Neural crest cell (in vitro differentiated cells): Measurements from ENCODE around the gene SFXN1. TPM values are rescaled to one million over a fixed set of nuclear protein-coding genes. Genes with fewer than 3 reads are reported as not detected.

ENCODE experiments used
- DNase-seq: peaks from one replicate; pipeline ENCODE4 v3.0.0; 2021; ENCODE audit warnings: low read depth, mixed read lengths, low spot score
- H3K27ac Mint-ChIP-seq: one replicate; pipeline ENCODE4 v1.8.0; 2021; ENCODE audit warnings: mild to moderate bottlenecking, mixed read lengths; ENCODE audit not compliant: unreplicated experiment
- H3K27me3 Mint-ChIP-seq: 2 replicates; pipeline ENCODE4 v1.8.0; 2021; ENCODE audit warnings: low read depth, mild to moderate bottlenecking, mixed read lengths
- H3K36me3 Mint-ChIP-seq: 2 replicates; pipeline ENCODE4 v1.8.0; 2021; ENCODE audit warnings: low read depth, mild to moderate bottlenecking, mixed read lengths
- H3K4me1 Mint-ChIP-seq: 2 replicates; pipeline ENCODE4 v1.8.0; 2021; ENCODE audit warnings: mixed read lengths
- H3K4me3 Mint-ChIP-seq: one replicate; pipeline ENCODE4 v1.8.0; 2021; ENCODE audit warnings: mild to moderate bottlenecking, mixed read lengths
- H3K9me3 Mint-ChIP-seq: 2 replicates; pipeline ENCODE4 v1.8.0; 2021; ENCODE audit warnings: mixed read lengths
- total RNA-seq: library from RNA; stranded (reverse); gene quantifications from 2 replicates; pipeline ENCODE4 v1.2.1, GENCODE V29; 2021
- TF ChIP-seq, protein P1 (sequence below): fragments of 200-600 bp; sonication (generic); conservative IDR thresholded peaks from 2 replicates; pipeline ENCODE4 v1.5.0; 2021; ENCODE audit warnings: antibody characterized with exemption, mild to moderate bottlenecking

SFXN1 gene
- total RNA-seq, 1 donor from 2014 or later, result 103 TPM

DNA sequence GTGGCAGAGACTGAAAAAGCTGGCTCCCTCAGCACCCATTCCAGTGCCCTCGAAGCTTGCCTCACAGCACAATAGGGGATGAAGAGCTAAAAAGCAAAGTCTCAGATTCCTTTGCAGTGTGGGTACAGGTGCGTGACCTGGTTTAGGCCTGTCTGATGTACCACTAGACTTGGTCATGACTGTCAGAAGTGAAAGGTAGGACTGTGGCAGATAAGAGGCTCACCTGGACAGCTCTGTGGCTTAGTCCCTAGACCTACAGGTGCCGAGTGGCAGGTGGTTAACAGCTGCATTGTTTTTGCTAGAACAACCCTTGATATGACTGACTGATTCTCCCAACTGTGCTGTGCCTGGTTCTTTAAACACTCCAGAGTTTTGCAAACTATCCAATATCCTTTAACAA, 14.7 kb upstream of the SFXN1 start:
- peaks cover 45% of the 10 kb centered on the region for H3K27me3 Mint-ChIP-seq
- H3K4me1 Mint-ChIP-seq, result peaks cover 4% of the 10 kb centered on the region
- TF ChIP-seq, protein P1, sequence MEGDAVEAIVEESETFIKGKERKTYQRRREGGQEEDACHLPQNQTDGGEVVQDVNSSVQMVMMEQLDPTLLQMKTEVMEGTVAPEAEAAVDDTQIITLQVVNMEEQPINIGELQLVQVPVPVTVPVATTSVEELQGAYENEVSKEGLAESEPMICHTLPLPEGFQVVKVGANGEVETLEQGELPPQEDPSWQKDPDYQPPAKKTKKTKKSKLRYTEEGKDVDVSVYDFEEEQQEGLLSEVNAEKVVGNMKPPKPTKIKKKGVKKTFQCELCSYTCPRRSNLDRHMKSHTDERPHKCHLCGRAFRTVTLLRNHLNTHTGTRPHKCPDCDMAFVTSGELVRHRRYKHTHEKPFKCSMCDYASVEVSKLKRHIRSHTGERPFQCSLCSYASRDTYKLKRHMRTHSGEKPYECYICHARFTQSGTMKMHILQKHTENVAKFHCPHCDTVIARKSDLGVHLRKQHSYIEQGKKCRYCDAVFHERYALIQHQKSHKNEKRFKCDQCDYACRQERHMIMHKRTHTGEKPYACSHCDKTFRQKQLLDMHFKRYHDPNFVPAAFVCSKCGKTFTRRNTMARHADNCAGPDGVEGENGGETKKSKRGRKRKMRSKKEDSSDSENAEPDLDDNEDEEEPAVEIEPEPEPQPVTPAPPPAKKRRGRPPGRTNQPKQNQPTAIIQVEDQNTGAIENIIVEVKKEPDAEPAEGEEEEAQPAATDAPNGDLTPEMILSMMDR, result no peak
- no peak overlapping the region for H3K27ac Mint-ChIP-seq
- H3K9me3 Mint-ChIP-seq, result no peaks in the 10 kb centered on the region
- H3K36me3 Mint-ChIP-seq, result no peaks in the 10 kb centered on the region
- no peak overlapping the region for H3K4me3 Mint-ChIP-seq
- no peak for DNase-seq

DNA sequence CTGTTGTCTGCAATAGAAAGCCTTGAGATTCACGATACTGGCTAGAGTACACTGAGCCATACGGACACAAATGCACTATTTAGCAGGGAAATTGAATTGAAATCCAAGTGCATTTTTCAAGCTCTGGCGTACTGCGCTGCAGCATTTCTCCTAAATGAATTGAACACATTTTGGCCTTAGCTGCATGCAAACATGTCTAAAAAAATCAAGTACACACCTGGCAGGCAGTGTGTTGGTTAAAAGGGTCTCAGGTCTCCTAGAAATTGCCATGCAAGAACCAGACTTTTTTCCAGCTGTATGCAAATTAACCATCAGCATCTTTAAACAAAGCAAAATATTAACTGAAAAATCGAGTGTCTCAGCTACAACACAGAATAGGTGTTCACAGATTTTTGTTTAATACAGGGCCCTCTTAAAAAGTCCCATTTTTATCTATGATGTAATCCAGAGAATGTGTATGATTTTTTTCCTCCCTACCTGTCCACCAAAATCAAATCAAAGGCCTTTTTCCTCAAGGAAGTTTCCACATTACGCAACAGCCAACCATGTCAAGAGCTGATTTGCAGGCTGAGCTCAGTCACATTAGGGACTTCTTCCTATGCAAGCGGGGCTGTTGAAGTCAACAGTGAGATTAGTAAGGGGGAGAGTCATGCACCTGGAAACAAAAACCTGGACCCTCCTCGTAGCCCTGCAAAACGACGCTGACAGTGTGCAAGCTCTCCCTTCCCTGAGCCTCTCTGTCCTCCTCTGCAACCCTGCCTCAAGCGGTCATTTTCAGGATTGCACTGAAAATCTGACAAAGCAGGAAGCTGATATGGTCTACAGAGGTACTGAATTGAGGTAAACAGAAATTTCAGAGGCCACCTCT, 14.1 kb upstream of the SFXN1 start:
- DNase-seq, result peak; percentile 70
- peaks cover 4% of the 10 kb centered on the region for H3K4me1 Mint-ChIP-seq
- no peaks in the 10 kb centered on the region for H3K36me3 Mint-ChIP-seq
- peaks cover 43% of the 10 kb centered on the region for H3K27me3 Mint-ChIP-seq
- no peaks in the 10 kb centered on the region for H3K9me3 Mint-ChIP-seq
- TF ChIP-seq, protein P1, result peak; percentile 73
- H3K27ac Mint-ChIP-seq, result no peak overlapping the region
- no peak overlapping the region for H3K4me3 Mint-ChIP-seq

DNA sequence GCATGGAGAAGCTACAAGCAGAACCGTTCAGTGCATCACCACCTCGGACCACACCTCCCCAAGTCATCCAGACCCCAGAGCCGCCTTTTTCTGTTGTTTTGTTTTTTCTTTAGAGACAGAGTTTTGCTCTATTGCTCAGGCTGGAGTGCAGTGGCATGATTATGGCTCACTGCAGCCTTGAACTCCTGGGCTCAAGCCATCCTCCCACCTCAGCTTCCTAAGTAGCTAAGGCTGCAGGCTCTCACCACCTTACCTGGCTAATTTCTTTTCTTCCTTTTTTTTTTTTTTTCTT, 13.5 kb upstream of the SFXN1 start:
- Mint-ChIP-seq H3K27me3 (peaks cover 46% of the 10 kb centered on the region), H3K9me3 (no peaks in the 10 kb centered on the region), H3K36me3 (no peaks in the 10 kb centered on the region), H3K4me1 (peaks cover 4% of the 10 kb centered on the region), H3K27ac (no peak overlapping the region), H3K4me3 (no peak overlapping the region)
- TF ChIP-seq, protein P1, result no peak
- no peak for DNase-seq

DNA sequence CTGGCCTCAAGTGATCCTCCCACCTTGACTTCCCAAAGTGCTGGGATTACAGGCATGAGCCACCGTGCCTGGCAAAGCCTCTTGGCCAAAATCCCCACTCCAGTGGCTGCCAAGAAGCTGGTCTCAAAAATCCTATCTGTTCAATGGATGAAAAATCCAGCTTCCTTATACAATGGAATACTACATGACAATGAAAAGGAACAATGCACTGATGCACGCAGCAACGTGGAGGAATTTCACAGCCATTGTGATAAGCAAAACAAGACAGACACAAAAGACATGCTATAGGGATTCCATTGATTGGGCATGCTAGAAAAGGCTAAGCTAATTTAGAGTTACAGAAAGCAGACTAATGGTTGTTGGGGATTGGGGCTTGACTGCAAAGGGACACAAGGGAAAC, 13.1 kb upstream of the SFXN1 start:
- H3K27me3 Mint-ChIP-seq, result peaks cover 48% of the 10 kb centered on the region
- H3K4me1 Mint-ChIP-seq, result peaks cover 7% of the 10 kb centered on the region
- no peaks in the 10 kb centered on the region for H3K36me3 Mint-ChIP-seq
- no peak for DNase-seq
- no peak overlapping the region for H3K27ac Mint-ChIP-seq
- TF ChIP-seq, protein P1, result no peak
- H3K4me3 Mint-ChIP-seq, result no peak overlapping the region
- no peaks in the 10 kb centered on the region for H3K9me3 Mint-ChIP-seq

DNA sequence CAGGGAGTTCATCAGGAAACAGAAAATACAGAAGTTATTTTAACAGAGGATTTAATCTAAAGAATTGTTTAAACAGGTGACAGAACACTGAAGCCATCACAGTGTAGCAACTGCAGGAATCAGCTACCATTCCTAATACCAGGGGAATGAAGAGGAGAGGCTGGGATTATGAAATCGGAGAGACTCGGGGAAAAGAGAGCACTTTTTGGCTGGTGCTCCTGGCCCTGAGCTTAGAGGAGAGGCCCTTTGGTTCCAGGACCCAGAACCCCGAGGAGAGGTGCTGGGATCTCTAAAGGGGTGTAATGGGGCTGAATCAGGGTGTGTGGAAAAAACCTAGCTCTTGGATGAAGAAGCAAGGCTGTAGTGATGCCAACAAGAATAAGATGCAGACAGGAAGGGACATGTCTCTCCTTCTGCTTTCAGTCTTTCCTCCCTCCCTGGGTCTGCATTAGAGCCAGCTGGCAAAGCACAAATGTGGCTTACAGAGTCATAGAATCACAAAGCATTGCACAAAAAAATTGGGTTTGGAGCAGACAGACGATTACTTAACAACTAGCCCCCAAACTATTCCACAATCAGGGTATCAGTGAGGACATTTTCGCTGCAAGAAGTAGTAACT, 11.6 kb upstream of the SFXN1 start:
- no peak for DNase-seq
- no peak overlapping the region for H3K27ac Mint-ChIP-seq
- no peak overlapping the region for H3K4me3 Mint-ChIP-seq
- peaks cover 50% of the 10 kb centered on the region for H3K27me3 Mint-ChIP-seq
- TF ChIP-seq, protein P1, result no peak
- peaks cover 14% of the 10 kb centered on the region for H3K4me1 Mint-ChIP-seq
- no peaks in the 10 kb centered on the region for H3K36me3 Mint-ChIP-seq
- H3K9me3 Mint-ChIP-seq, result no peaks in the 10 kb centered on the region
